ENCODE data around the gene SNURF. TPM values are rescaled to one million over a fixed set of nuclear protein-coding genes. Genes with fewer than 3 reads are reported as not detected.

Gene SNURF
- total and polyA plus RNA-seq, 2 donors from 2014 or later: 8.3 to 19.1 TPM

DNA sequence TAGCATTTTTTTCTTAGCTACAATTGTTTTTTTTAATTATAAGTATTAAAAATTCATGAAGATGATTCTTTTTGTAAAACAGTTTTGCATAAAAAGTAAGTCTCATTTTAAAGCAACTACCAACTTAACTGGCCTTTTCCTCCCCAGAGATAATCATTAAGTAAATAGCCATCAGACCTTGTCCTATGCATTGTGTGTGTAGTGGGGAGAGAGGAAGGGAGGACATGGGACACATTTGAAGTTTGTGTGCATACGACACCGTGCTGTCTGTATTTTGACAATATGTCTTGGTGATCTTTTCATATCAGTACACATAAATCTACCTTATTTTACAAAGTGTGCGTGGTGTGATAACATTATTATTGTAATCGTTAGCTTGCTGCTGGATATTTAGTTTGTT is 8.1 kb downstream of the SNURF start:
- Histone ChIP-seq H3K9ac (ENCODE audit: low read length in 3 of 3) (no peak overlapping the region), H3K36me3 (ENCODE audit: control insufficient read depth in 2 of 3, insufficient read depth in 3 of 3, low read length in 3 of 3) (peaks cover 0 to 3% (median 2%) of the 10 kb centered on the region in 3 donors), H3K27ac (ENCODE audit: low read depth in 2 of 2, low read length in 2 of 2) (no peak overlapping the region), H3K4me3 (ENCODE audit: low read length in 3 of 3) (no peak overlapping the region), H3K9me3 (ENCODE audit: control insufficient read depth in 2 of 3, insufficient read depth in 1 of 3, low read length in 3 of 3) (peaks cover 0 to 2% (median 0%) of the 10 kb centered on the region in 3 donors), H3K27me3 (ENCODE audit: control insufficient read depth, insufficient read depth, low read length) (no peaks in the 10 kb centered on the region), H3K4me1 (ENCODE audit: control insufficient read depth in 2 of 3, insufficient read depth in 2 of 3, low read depth in 1 of 3, low read length in 3 of 3) (no peaks in the 10 kb centered on the region)
- intact Hi-C loops (cut with DNase I): no loop called here
- TF ChIP-seq, protein P1, sequence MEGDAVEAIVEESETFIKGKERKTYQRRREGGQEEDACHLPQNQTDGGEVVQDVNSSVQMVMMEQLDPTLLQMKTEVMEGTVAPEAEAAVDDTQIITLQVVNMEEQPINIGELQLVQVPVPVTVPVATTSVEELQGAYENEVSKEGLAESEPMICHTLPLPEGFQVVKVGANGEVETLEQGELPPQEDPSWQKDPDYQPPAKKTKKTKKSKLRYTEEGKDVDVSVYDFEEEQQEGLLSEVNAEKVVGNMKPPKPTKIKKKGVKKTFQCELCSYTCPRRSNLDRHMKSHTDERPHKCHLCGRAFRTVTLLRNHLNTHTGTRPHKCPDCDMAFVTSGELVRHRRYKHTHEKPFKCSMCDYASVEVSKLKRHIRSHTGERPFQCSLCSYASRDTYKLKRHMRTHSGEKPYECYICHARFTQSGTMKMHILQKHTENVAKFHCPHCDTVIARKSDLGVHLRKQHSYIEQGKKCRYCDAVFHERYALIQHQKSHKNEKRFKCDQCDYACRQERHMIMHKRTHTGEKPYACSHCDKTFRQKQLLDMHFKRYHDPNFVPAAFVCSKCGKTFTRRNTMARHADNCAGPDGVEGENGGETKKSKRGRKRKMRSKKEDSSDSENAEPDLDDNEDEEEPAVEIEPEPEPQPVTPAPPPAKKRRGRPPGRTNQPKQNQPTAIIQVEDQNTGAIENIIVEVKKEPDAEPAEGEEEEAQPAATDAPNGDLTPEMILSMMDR (IDR thresholded peaks at IDR 0.05; ENCODE audit: borderline replicate concordance, extremely low read depth, insufficient read depth): no peak
- DNase-seq (no peak), FAIRE-seq (no peak)

DNA sequence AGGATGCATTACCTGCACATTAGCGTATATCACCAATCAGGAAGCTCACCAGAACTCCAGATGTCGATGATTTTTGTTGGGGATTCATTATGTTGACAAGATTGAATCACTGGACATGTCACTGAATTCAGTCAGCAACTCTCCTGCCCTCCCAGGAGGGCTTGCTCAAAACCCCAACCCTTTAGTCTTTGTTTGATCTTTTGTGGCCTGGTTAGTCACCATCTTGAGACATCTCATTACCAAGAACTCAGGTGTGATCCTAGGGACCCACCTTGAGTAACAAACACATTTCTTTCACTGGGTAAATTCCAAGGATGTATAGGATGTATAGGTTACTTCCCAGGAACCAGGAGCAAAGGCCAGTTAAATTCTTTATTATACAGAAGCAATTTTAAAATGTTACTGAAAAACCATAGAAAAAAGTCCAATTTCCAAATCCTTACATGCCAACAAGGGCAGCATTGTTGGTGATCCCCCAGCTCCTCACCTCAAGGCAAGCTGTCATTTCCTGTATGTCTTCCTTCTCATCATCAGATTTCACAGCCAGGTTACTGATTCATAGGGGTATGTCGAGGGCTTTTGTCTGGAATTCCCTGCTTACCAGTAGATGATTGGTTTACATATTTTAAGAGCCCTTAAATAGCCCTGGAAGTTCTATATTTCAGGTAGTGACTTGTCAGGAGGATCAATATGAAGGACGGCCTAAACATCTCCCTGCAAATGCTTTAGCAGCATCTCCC is 11.7 kb downstream of the SNURF start:
- Histone ChIP-seq H3K36me3 (ENCODE audit: control insufficient read depth in 2 of 3, insufficient read depth in 3 of 3, low read length in 3 of 3) (peaks cover 3 to 8% (median 6%) of the 10 kb centered on the region in 3 donors), H3K4me1 (ENCODE audit: control insufficient read depth in 2 of 3, insufficient read depth in 2 of 3, low read depth in 1 of 3, low read length in 3 of 3) (no peaks in the 10 kb centered on the region), H3K27me3 (ENCODE audit: control insufficient read depth, insufficient read depth, low read length) (no peaks in the 10 kb centered on the region), H3K9me3 (ENCODE audit: control insufficient read depth in 2 of 3, insufficient read depth in 1 of 3, low read length in 3 of 3) (peaks cover 0 to 2% (median 0%) of the 10 kb centered on the region in 3 donors), H3K4me3 (ENCODE audit: low read length in 3 of 3) (no peak overlapping the region), H3K9ac (ENCODE audit: low read length in 3 of 3) (no peak overlapping the region), H3K27ac (ENCODE audit: low read depth in 2 of 2, low read length in 2 of 2) (no peak overlapping the region)
- no peak for DNase-seq
- intact Hi-C loops (cut with DNase I): no loop called here
- TF ChIP-seq, protein P1 (IDR thresholded peaks at IDR 0.05; ENCODE audit: borderline replicate concordance, extremely low read depth, insufficient read depth): no peak
- no peak for FAIRE-seq

DNA sequence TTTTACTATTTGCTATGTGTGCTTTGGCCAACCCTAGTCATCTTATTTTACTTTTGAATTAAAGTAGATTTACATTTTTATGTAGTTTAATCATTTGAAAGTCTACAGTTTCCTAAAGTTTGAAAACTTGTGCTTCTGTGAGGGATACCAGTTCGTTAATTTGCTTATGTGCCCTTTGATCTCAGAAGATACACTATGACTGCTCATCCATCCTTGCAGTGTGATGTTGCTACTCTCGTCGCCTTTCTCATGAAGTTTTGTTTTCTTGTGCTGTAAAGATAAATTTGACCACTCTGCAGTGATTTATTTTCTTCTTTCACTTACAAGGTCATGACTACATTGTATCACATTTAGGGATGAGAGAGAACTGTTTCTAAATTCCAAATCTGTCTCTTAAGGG is 16.3 kb downstream of the SNURF start:
- no peak overlapping the region for H3K9ac ChIP-seq (ENCODE audit: low read length in 3 of 3)
- H3K36me3 ChIP-seq (ENCODE audit: control insufficient read depth in 2 of 3, insufficient read depth in 3 of 3, low read length in 3 of 3): peaks cover 6 to 19% (median 7%) of the 10 kb centered on the region in 3 donors
- no peak overlapping the region for H3K27ac ChIP-seq (ENCODE audit: low read depth in 2 of 2, low read length in 2 of 2)
- no peak overlapping the region for H3K4me3 ChIP-seq (ENCODE audit: low read length in 3 of 3)
- FAIRE-seq (no peak), DNase-seq (no peak)
- no peaks in the 10 kb centered on the region for H3K4me1 ChIP-seq (ENCODE audit: control insufficient read depth in 2 of 3, insufficient read depth in 2 of 3, low read depth in 1 of 3, low read length in 3 of 3)
- peaks cover 0 to 4% (median 0%) of the 10 kb centered on the region in 3 donors for H3K9me3 ChIP-seq (ENCODE audit: control insufficient read depth in 2 of 3, insufficient read depth in 1 of 3, low read length in 3 of 3)
- TF ChIP-seq, protein P1 (IDR thresholded peaks at IDR 0.05; ENCODE audit: borderline replicate concordance, extremely low read depth, insufficient read depth): no peak
- no peaks in the 10 kb centered on the region for H3K27me3 ChIP-seq (ENCODE audit: control insufficient read depth, insufficient read depth, low read length)
- intact Hi-C loops (cut with DNase I): no loop called here
